Activated CD4-positive, alpha-beta T cell treated with anti-CD3 and anti-CD28 coated beads, Interleukin-2, amount 50 U/mL, for 16 hours (primary cell): ENCODE results near the gene TMEM184C.
A peak's percentile ranks its signal among the peaks of the same experiment; 100 is the strongest.

ENCODE experiments used
- DNase-seq: peaks from one replicate; pipeline ENCODE4 v3.0.0-alpha.2; 2020

TMEM184C gene

DNA sequence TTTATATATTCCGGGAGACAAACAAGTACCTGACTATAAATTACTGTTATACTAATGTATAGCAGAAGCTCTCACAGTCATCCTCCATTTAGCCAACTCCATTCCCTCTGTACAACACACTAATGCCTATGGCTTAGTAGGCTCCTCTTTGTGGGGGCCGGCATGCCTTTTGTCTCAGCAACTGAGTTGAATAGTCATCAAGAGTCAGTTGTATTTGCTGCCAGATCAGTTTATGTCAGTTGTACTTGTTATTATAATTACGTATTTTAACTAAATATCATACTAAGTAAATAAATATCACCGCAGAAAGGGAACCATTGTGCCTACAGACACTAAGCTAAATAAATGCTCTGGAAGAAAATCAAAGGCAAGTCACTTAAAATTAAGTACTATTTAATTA lies 56.9 kb downstream of the TMEM184C start:
- DNase-seq = no peak

DNA sequence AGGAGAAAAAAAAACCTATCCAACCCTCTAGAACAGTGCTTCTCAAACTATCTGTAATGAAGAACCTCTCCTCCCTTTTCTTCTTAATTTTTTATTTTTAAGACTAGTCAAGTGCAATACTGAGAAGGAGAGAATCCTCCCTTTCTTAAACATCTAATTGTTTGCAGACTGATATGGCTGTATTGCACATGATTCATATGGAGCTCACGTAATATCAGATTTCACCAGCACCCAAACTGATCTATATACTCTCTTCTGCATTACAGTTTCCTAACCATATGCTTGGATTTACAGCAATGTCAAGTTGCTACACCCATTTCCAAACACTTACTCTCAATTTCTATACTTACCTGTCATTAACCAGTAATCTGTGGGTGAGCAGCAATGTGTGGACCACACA lies 57.3 kb downstream of the TMEM184C start:
- no peak for DNase-seq

DNA sequence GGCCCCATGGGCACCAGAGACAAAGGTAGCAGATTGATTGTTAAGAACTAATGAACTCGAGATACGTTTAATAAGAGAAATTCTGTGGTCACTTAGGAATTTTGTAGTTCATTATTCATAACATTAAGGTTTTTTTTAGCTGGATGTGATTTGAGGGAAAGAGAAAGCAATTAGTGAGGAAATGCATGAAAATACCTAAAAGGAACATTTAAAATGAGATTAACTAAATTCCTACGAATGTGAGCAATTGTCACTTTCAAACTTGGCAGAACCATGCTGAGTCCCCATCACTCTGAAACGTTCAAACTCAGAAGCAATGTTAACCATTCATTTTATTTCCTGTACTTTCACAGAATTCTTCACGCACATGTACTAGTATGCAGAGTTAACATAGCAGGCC lies 60.9 kb downstream of the TMEM184C start:
- no peak for DNase-seq

DNA sequence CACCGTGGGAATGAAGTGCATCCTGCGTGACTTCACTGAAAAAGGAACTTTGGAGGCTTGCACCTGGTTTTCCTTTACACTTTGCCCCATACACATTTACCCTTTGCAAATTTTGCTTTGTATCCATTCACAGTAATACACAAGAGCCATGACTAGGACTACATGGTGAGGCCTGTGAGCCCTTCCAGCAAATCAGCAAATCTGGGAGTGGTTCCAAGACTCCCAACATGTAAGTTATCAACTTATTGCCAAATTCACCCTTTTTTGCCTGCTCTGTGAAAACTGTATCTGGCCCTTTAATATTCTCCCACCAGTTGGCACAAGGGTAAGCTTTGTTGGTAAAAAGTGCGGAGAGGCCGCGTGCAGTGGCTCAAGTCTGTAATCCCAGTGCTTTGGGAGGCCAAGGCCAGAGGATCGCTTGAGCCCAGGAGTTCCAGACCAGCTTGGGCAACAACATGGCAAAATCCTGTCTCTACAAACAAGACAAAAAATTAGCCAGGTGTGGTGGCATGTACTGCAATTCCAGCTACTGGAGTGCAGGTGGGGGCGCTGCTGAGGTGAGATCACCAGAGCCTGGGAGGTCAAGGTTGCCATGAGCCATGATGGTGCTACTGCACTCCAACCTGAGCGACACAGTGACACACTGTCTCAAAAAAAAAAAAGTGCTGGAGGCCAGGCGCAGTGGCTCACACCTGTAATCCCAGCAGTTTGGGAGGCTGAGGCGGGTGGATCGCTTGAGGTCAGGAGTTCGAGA lies 61.8 kb downstream of the TMEM184C start:
- DNase-seq = peak; percentile 12

DNA sequence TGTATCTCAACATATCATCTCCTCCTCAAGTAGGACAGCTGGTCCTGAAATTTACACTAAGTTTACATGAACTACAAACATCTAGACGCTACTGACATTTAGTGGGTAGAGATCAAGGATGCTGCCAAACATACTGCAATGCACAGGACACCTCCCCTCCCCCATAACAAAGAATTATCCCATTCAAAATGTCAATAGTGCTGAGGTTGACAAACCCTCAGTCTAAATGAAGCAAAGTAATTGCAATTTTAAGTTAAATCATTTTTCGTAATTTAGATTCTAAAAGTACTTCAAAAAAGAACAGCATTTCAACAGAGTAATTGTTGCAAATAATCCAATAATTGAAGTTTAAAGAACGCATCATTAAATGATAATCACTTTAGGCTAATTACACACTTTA lies 65.6 kb downstream of the TMEM184C start:
- DNase-seq = no peak

DNA sequence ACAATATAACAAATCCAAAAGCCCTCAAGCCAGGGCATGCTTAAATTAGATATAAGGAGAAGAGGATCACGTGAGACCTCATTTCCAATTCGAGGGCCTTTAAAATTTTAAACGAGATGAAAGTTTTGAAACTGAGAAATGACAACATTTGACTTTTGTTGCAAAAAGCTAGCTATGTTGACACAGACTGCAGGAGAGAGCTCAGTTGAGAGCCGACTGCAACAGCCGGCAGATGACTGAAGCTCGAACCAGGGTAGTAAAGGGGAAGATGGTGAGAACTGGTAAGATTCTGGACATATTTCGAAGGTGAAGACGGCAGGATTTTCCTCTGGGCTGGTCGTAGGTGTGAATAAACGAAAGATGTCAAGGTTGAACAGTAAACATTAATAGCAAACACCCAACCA lies 66.0 kb downstream of the TMEM184C start:
- DNase-seq = peak; percentile 11

DNA sequence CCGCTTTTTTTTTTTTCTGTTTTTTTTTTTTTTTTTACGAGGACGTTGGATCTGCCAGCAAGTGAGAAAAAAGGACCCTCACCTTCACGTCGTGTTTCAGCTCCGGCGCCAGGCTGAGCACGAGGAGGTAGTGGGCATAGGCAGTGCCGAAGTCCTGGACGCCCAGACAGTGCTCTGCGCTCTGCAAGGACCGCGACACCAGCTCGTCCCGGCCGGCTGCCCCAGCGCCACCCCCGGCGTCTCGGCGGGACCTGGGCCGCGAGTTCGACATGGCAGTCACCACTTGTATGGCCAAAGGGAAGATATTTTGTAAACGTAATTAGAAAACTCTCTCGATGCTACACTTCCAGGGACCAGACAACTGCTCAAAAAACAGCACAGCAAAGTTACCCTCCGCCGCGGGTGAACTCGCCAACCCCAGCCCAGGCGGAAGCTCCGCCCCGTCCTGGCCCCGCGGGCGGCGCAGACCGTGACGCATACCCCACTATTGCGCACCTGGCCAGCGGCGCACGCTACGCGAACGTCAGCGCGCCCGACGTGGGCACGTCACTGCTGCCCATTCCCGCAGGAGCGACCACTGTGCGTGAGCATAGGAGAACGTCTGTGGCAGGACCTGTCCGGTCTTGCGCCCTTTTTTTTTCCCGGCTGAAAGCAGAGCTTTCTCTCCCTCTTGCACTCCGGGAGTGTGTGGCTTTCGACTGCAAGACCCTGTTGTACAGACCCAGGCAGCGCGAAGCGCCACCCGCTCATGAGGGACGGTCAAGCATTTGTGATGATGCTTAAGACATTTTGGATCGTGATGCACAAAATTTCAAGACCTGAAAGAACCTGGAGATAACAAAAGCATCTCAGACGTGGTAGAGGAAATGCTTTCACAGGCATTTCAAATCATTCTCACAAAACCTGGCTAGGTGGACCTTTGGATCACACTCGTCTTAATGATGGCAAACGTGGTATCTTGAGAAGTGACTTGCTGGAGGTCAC lies 66.8 kb downstream of the TMEM184C start, which contains the start of gene PRMT9:
TSS of gene PRMT9 (minus strand) at position 447 of the 984 bp plus-strand sequence. CDS start at position 271, 176 bp downstream.
- peak; percentile 92 for DNase-seq

DNA sequence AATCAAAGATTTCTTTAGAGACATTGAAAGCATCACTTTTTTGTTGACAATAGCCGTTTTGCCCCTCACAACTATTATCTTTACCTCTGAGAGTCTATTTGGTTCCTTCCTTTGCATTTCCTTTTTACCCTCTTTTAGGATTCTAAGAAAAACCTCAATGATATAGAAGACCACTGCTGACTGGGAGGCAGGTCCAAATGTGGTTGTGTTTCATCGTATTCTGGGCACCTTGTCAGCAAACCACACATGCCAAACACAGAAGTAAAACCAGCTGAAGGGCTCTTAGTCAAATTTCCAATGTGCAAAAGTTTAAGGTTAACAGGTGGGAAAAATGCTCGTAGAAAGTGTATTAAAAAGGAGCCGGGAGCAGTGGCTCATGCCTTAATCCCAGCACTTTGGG lies 71.9 kb downstream of the TMEM184C start:
- peak; percentile 43 for DNase-seq

DNA sequence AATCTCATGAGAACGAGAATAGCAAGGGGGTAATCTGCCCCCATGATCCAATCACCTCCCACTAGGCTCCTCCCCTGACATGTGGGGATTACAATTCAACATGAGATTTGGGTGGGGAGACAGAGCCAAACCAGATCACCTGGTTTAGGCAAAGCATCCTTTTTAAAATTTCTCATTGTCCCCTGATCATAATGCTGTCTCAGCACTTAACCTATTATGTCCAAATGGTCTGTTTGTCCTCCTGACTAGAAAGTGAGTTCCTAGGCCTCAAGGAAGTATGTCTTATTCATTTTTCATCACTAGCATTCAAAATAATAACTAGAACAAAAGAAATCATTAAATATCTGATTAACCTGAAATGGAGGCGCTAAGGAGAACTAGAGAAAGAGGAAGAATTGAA lies 74.6 kb downstream of the TMEM184C start:
- DNase-seq = no peak

DNA sequence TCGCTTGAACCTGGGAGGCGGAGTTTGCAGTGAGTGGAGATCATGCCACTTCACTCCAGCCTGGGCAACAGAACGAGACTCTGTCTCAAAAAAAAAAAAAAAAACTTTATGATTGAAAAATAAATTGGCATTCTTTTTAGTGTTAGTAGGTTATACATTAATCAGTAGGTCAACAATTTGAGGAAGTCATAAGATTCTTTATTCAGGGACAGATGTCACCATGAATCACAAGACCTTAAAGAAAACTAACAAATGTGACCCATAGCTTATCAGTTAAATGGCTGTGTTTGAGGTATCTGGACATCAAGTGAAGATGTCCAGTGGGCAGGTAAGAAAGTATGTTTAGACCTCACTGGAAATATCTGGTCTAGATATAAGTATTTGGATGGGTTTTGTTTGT lies 76.0 kb downstream of the TMEM184C start:
- no peak for DNase-seq

DNA sequence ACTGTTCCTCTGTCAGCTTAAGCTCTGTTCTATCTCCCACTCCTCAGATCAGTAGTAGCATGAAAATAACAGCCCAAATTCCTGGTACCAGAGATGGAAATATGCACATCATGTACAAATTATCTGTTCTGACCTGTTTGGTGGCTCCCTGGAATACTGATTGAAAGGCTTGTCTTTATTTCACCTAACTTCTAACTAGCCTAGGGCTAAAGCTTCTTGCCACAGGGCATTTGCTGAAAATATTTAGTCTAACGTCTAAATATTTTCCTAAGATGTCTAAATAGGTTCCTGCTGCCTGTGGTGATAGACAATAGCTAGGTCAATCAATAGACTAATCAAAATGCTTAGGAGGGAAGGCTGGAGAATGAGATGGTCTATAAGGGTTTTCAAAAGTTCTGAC lies 79.7 kb downstream of the TMEM184C start:
- no peak for DNase-seq

DNA sequence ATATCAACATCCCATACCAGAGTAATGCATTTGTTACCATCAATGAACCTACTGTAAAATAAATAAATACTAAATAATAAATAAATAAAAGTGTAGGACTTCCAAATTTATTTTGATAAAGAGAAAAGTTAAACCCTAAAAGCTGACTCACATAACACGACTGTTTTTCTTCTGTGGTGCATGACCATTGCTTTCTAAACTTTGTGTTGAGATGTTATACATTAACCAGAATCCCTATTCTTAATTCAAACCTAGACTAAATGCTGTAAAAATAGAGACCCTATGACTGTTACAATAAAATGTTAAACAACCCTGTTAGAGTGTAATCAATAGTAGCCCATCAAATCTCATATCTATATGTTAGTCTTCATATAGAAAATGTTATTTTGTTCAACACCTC lies 87.6 kb downstream of the TMEM184C start:
- no peak for DNase-seq

DNA sequence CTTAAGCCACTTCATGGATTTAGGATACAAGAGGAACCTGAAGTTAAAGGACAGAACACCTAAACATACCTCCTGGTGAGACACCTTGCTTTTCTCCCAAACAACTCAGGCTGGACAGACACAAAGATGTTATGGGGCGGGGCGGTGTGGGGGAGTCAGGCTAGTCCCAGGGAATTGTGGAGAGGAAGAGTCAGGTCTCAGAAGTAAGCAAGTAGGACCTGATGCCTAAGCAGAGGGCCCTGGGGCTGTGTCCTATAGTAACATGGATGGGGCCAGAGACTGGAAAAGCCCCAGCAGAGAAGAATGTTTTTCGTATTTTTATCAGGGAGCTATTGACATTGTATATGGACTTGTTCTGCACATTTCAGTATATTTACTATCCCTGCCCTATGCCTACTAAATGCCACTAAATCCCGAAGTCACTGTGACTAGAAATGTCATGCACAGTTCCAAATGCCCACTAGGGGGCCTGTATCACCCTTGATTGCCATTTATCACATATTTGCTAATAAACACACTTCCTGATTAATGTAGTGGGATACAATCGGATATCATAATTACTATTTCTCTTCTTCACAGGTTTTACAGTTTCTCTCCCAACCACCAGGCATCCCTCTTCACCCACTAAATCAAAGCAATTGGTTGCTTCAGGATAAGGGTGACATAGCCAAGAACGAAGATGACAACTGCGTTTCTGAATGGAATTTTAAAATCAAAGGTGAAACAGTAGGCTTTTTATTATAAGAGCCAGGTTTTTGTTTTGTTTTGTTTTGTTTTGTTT lies 90.9 kb downstream of the TMEM184C start:
- peak; percentile 42 for DNase-seq

DNA sequence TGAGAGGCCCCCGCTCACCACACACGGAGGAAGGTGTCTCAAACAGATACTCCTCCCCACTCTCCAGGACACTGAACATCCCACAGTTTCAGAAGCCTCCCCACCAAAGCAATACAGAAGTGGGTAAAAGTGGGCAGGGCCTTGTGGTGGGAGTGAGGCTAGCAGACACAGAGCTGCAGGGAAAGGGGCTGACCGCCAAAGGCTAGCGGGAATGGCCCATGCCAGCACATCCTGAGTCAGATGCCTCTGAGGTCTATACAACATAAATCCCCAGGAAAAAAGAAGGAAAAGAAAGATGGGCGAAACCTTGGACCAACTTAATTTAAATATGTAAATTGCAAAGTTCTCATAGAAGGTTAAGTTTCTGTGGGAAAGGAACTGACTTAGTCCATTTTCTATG lies 92.8 kb downstream of the TMEM184C start:
- DNase-seq = no peak

DNA sequence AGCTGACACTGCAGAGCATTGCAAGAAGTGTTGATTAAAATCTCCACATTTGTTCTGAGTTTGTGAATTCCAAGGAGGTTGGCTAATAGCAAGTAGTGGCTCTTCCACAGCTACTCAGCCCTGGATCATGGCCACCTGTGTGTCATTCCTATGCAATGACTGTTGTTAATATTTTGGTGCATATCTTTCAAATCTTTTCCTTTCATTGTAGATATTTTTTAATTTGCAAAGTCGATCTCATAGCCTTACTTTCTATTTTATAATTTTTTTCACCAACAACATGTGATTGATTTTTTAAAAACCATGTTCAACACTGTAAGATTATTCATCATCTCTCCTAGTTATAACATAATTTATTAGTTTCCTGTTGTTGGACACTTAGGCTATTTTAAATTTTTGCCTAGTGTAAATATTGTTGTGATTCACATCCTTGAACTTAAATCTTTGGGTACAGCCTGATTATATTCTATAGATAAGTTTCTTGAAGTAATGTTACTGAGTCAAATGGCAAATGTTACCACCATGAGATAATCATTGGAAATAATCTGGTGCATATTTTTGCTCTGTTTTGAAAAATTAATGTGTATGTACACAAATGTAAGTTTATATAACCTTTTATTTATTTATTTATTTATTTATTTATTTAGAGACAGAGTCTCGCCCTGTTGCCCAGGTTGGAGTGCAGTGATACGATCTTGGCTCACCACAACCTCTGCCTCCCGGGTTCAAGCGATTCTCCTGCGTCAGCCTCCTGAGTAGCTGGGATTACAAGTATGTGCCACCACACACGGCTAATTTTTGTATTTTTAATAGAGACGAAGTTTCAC lies 97.6 kb downstream of the TMEM184C start:
- no peak for DNase-seq

DNA sequence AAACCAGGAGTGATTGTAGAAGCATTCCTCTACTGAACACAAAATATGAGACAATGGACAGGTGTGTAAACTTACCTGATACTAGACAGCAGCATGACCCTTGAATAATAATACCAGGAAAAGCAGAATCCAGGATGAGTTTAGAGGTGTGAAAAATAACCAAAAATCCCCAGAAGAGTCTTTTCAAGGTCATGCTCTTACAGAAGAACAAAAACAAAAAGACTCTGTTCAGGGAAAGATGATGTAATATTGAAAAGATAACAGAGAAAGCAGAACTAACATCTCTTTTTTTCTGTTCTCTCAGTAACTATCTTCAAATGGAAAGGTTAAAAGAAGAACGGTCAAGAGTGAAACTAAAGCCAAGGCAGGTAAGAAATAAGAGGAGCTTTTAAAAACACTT lies 100.7 kb downstream of the TMEM184C start:
- DNase-seq = no peak
